HEK293 (cell line): ENCODE data around the gene ETV3.
A peak's percentile ranks its signal among the peaks of the same experiment; 100 is the strongest.

ENCODE experiments used
- INSM2 ChIP-seq: fragments of 450-650 bp; formaldehyde crosslinking; IDR thresholded peaks from 2 replicates; pipeline ENCODE4 v1.5.1; 2016; ENCODE audit warnings: missing biosample characterization, missing genetic modification characterization
- KLF7 ChIP-seq: fragments of 450-650 bp; formaldehyde crosslinking; IDR thresholded peaks from 2 replicates; pipeline ENCODE4 v1.5.1; 2016; ENCODE audit warnings: missing biosample characterization, missing genetic modification characterization, borderline replicate concordance
- PATZ1 ChIP-seq: fragments of 450-650 bp; formaldehyde crosslinking; IDR thresholded peaks from 2 replicates; pipeline ENCODE4 v1.5.1; 2016; ENCODE audit warnings: missing biosample characterization, missing genetic modification characterization
- PRDM2 ChIP-seq: fragments of 450-650 bp; formaldehyde crosslinking; IDR thresholded peaks from 2 replicates; pipeline ENCODE4 v1.5.1; 2016; ENCODE audit warnings: missing biosample characterization, missing genetic modification characterization, borderline replicate concordance
- SCRT2 ChIP-seq: fragments of 450-650 bp; formaldehyde crosslinking; IDR thresholded peaks from 2 replicates; pipeline ENCODE4 v1.5.1; 2016; ENCODE audit warnings: missing biosample characterization, missing genetic modification characterization
- SP7 ChIP-seq: fragments of 450-650 bp; formaldehyde crosslinking; IDR thresholded peaks from 2 replicates; pipeline ENCODE4 v1.5.1; 2016; ENCODE audit warnings: missing biosample characterization, missing genetic modification characterization
- YY2 ChIP-seq: fragments of 450-650 bp; formaldehyde crosslinking; IDR thresholded peaks from 2 replicates; pipeline ENCODE4 v1.5.1; 2016; ENCODE audit warnings: missing biosample characterization, missing genetic modification characterization
- ZBTB7A ChIP-seq: fragments of 450-650 bp; formaldehyde crosslinking; IDR thresholded peaks from 2 replicates; pipeline ENCODE4 v1.5.1; 2016; ENCODE audit warnings: low read depth, missing biosample characterization, missing genetic modification characterization
- ZBTB8A ChIP-seq: fragments of 450-650 bp; formaldehyde crosslinking; IDR thresholded peaks from 2 replicates; pipeline ENCODE4 v1.5.1; 2016; ENCODE audit warnings: missing biosample characterization, missing genetic modification characterization
- ZEB2 ChIP-seq: fragments of 450-650 bp; formaldehyde crosslinking; IDR thresholded peaks from 2 replicates; pipeline ENCODE4 v1.5.1; 2016; ENCODE audit warnings: missing biosample characterization, missing genetic modification characterization
- ZNF184 ChIP-seq: fragments of 450-650 bp; IDR thresholded peaks from 2 replicates; pipeline ENCODE4 v1.5.1; 2018; ENCODE audit warnings: missing biosample characterization, mild to moderate bottlenecking, missing genetic modification characterization
- ZNF202 ChIP-seq: fragments of 450-650 bp; formaldehyde crosslinking; IDR thresholded peaks from 2 replicates; pipeline ENCODE4 v1.5.1; 2016; ENCODE audit warnings: missing biosample characterization, missing genetic modification characterization, borderline replicate concordance
- ZNF324 ChIP-seq: fragments of 450-650 bp; formaldehyde crosslinking; IDR thresholded peaks from 2 replicates; pipeline ENCODE4 v1.5.1; 2016; ENCODE audit warnings: missing biosample characterization, missing genetic modification characterization
- ZNF335 ChIP-seq: fragments of 450-650 bp; formaldehyde crosslinking; conservative IDR thresholded peaks from 2 replicates; pipeline ENCODE4 v1.5.1; 2016; ENCODE audit warnings: missing biosample characterization, missing genetic modification characterization
- ZNF341 ChIP-seq: fragments of 450-650 bp; formaldehyde crosslinking; IDR thresholded peaks from 2 replicates; pipeline ENCODE4; 2016; ENCODE audit warnings: low read depth, missing biosample characterization, missing genetic modification characterization
- ZNF488 ChIP-seq: fragments of 450-650 bp; formaldehyde crosslinking; IDR thresholded peaks from 2 replicates; pipeline ENCODE4 v1.5.1; 2016; ENCODE audit warnings: missing biosample characterization, missing genetic modification characterization
- ZNF544 ChIP-seq: fragments of 450-650 bp; formaldehyde crosslinking; IDR thresholded peaks from 2 replicates; pipeline ENCODE4 v1.5.0; 2017; ENCODE audit warnings: missing biosample characterization, missing genetic modification characterization
- ZNF548 ChIP-seq: fragments of 450-650 bp; formaldehyde crosslinking; IDR thresholded peaks from 2 replicates; pipeline ENCODE4 v1.5.1; 2016; ENCODE audit warnings: missing biosample characterization, missing genetic modification characterization
- ZNF585B ChIP-seq: fragments of 450-650 bp; formaldehyde crosslinking; IDR thresholded peaks from 2 replicates; pipeline ENCODE4 v1.5.1; 2016; ENCODE audit warnings: missing biosample characterization, missing genetic modification characterization
- ZNF596 ChIP-seq: fragments of 450-650 bp; IDR thresholded peaks from 2 replicates; pipeline ENCODE4 v1.5.0; 2018; ENCODE audit warnings: missing biosample characterization, mild to moderate bottlenecking, missing genetic modification characterization, moderate library complexity
- ZNF624 ChIP-seq: fragments of 450-650 bp; formaldehyde crosslinking; IDR thresholded peaks from 2 replicates; pipeline ENCODE4 v1.5.1; 2017; ENCODE audit warnings: missing biosample characterization, missing genetic modification characterization
- ZNF639 ChIP-seq: fragments of 450-650 bp; formaldehyde crosslinking; IDR thresholded peaks from 2 replicates; pipeline ENCODE4 v1.5.1; 2016; ENCODE audit warnings: missing biosample characterization, missing genetic modification characterization
- ZNF654 ChIP-seq: fragments of 450-650 bp; formaldehyde crosslinking; IDR thresholded peaks from 2 replicates; pipeline ENCODE4 v1.5.1; 2016; ENCODE audit warnings: low read depth, missing biosample characterization, missing genetic modification characterization
- ZNF664 ChIP-seq: fragments of 450-650 bp; formaldehyde crosslinking; IDR thresholded peaks from 2 replicates; pipeline ENCODE4 v1.5.1; 2016; ENCODE audit warnings: missing biosample characterization, missing genetic modification characterization
- ZNF670 ChIP-seq: fragments of 450-650 bp; formaldehyde crosslinking; IDR thresholded peaks from 2 replicates; pipeline ENCODE4 v1.5.1; 2016; ENCODE audit warnings: missing biosample characterization, missing genetic modification characterization, low read depth
- ZNF747 ChIP-seq: fragments of 450-650 bp; formaldehyde crosslinking; IDR thresholded peaks from 2 replicates; pipeline ENCODE4 v1.5.1; 2016; ENCODE audit warnings: missing biosample characterization, missing genetic modification characterization
- ZNF776 ChIP-seq: fragments of 450-650 bp; formaldehyde crosslinking; IDR thresholded peaks from 2 replicates; pipeline ENCODE4 v1.5.0; 2017; ENCODE audit warnings: missing biosample characterization, missing genetic modification characterization, borderline replicate concordance
- ZSCAN16 ChIP-seq: fragments of 450-650 bp; formaldehyde crosslinking; IDR thresholded peaks from 2 replicates; pipeline ENCODE4 v1.5.1; 2016; ENCODE audit warnings: missing biosample characterization, missing genetic modification characterization

ETV3 gene

GRCh38 chr1:157156058-157156541, 17.9 kb upstream of the ETV3 start (continued):
- TF ChIP-seq ZNF544 (no peak), SP7 (tag by site-specific recombination) (peak; percentile 29; the same call in 1 of the 2 replicates), ZNF670 (tag by site-specific recombination) (no peak), ZNF639 (tag by site-specific recombination) (0 out of 2 replicates have a peak, but pooled peaks have one; percentile 38), ZNF184 (no peak), SCRT2 (tag by site-specific recombination) (no peak), YY2 (tag by site-specific recombination) (no peak), PRDM2 (no peak), ZNF776 (tag by site-specific recombination) (no peak), ZNF341 (tag by site-specific recombination) (0 out of 2 replicates have a peak, but pooled peaks have one; percentile 27), ZBTB8A (tag by site-specific recombination) (0 out of 2 replicates have a peak, but pooled peaks have one; percentile 12), ZNF324 (tag by site-specific recombination) (no peak), ZNF596 (tag by site-specific recombination) (no peak), ZEB2 (tag by site-specific recombination) (peak; percentile 7; the same call in 1 of the 2 replicates), ZNF548 (tag by site-specific recombination) (no peak), ZNF747 (tag by site-specific recombination) (no peak), INSM2 (tag by site-specific recombination) (no peak), ZNF488 (tag by site-specific recombination) (no peak), PATZ1 (peak; percentile 85), ZBTB7A (no peak), ZNF624 (tag by site-specific recombination) (no peak), ZNF202 (tag by site-specific recombination) (no peak), KLF7 (no peak), ZNF585B (tag by site-specific recombination) (no peak), ZNF664 (tag by site-specific recombination) (no peak), ZNF654 (tag by site-specific recombination) (peak; percentile 74), ZNF335 (tag by site-specific recombination) (0 out of 2 replicates have a peak, but pooled peaks have one; percentile 30), ZSCAN16 (tag by site-specific recombination) (no peak)
